CD14-positive monocyte (primary cell): ENCODE measurements around the gene SAMD4B. TPM values are rescaled to one million over a fixed set of nuclear protein-coding genes. Genes with fewer than 3 reads are reported as not detected.

Experiments
- DNase-seq, 3 donors: peaks; one replicate each; pipeline ENCODE4 v3.0.0-alpha.2; 2011 to 2022
- H2AFZ ChIP-seq: 2 replicates; pipeline ENCODE4 v1.6.0; 2012; ENCODE audit warnings: mild to moderate bottlenecking, low read depth, low read length, inconsistent platforms; ENCODE audit not compliant: insufficient read depth, poor library complexity, severe bottlenecking
- H3K27ac ChIP-seq, 2 donors: 1 replicate in 1 of 2; 2 replicates in 1 of 2; pipeline ENCODE4 v1.5.1; 2012 to 2013; ENCODE audit warnings: low read length in 2 of 2, control low read depth in 1 of 2, inconsistent platforms in 1 of 2, low read depth in 1 of 2, mild to moderate bottlenecking in 1 of 2
- H3K27me3 ChIP-seq, 2 donors: one replicate each; pipeline versions ENCODE4 v1.6.0 to v1.6.1; 2011 to 2013; ENCODE audit warnings: low read length in 2 of 2; ENCODE audit not compliant: control insufficient read depth in 2 of 2, insufficient read depth in 2 of 2
- H3K36me3 ChIP-seq, 2 donors: replicated peaks in 1 of 2; 1 replicate in 1 of 2; 2 replicates in 1 of 2; pipeline versions ENCODE4 v1.5.1 to v1.6.1; 2012 to 2013; ENCODE audit warnings: low read length in 2 of 2, control low read depth in 1 of 2, inconsistent platforms in 1 of 2, mild to moderate bottlenecking in 1 of 2; ENCODE audit not compliant: insufficient read depth in 2 of 2, control insufficient read depth in 1 of 2
- H3K4me1 ChIP-seq, 2 donors: 1 replicate in 1 of 2; 2 replicates in 1 of 2; pipeline versions ENCODE4 v1.5.1 to v1.6.1; 2012 to 2013; ENCODE audit warnings: low read length in 2 of 2, control low read depth in 1 of 2, inconsistent platforms in 1 of 2, mild to moderate bottlenecking in 1 of 2, moderate library complexity in 1 of 2; ENCODE audit not compliant: insufficient read depth in 2 of 2, control insufficient read depth in 1 of 2
- H3K4me2 ChIP-seq: replicated peaks from 2 replicates; pipeline ENCODE3; 2012; ENCODE audit warnings: low read length, moderate library complexity, mild to moderate bottlenecking; ENCODE audit not compliant: poor library complexity, severe bottlenecking; ENCODE audit errors: extremely low read depth
- H3K4me3 ChIP-seq, 3 experiments: fragments of 200-600 bp in 1 of 3; sonication (generic) in 1 of 3; replicated peaks in 1 of 3; 1 replicate in 2 of 3; 2 replicates in 1 of 3; pipeline ENCODE4 v1.5.1; 2011 to 2013; ENCODE audit warnings: low read length in 3 of 3, mild to moderate bottlenecking in 3 of 3, control low read depth in 2 of 3, low read depth in 2 of 3, inconsistent platforms in 1 of 3, moderate library complexity in 1 of 3
- H3K79me2 ChIP-seq: 2 replicates; pipeline ENCODE4 v1.6.0; 2012; ENCODE audit warnings: mild to moderate bottlenecking, control low read depth, inconsistent platforms, low read length, moderate library complexity; ENCODE audit not compliant: insufficient read depth
- H3K9ac ChIP-seq: 2 replicates; pipeline ENCODE4 v1.6.0; 2017; ENCODE audit warnings: low read length, mild to moderate bottlenecking; ENCODE audit not compliant: insufficient read depth, poor library complexity, severe bottlenecking
- H3K9me3 ChIP-seq, 2 donors: replicated peaks in 1 of 2; 1 replicate in 1 of 2; 2 replicates in 1 of 2; pipeline versions ENCODE4 v1.5.1 to v1.6.1; 2012 to 2013; ENCODE audit warnings: low read length in 2 of 2, control low read depth in 1 of 2; ENCODE audit not compliant: control insufficient read depth in 1 of 2, insufficient read depth in 1 of 2
- H4K20me1 ChIP-seq: 2 replicates; pipeline ENCODE4 v1.6.0; 2012; ENCODE audit warnings: mild to moderate bottlenecking, low read length, control low read depth, moderate library complexity; ENCODE audit not compliant: insufficient read depth
- H3K27ac Mint-ChIP-seq, 7 donors: one replicate each; pipeline ENCODE4 v1.8.0; 2020; ENCODE audit warnings: mild to moderate bottlenecking in 7 of 7, mixed read lengths in 7 of 7, moderate library complexity in 6 of 7, inconsistent platforms in 2 of 7
- H3K27me3 Mint-ChIP-seq, 3 donors: one replicate each; pipeline ENCODE4 v1.8.0; 2021 to 2022; ENCODE audit warnings: low read depth in 3 of 3, mild to moderate bottlenecking in 3 of 3, mixed read lengths in 3 of 3, moderate library complexity in 3 of 3, inconsistent platforms in 1 of 3
- H3K36me3 Mint-ChIP-seq, 2 donors: one replicate each; pipeline ENCODE4 v1.8.0; 2020; ENCODE audit warnings: mixed read lengths in 2 of 2, inconsistent platforms in 1 of 2, mild to moderate bottlenecking in 1 of 2
- H3K4me1 Mint-ChIP-seq: one replicate; pipeline ENCODE4 v1.8.0; 2020; ENCODE audit warnings: mild to moderate bottlenecking, mixed read lengths
- H3K4me3 Mint-ChIP-seq, 2 donors: one replicate each; pipeline ENCODE4 v1.8.0; 2020; ENCODE audit warnings: mild to moderate bottlenecking in 2 of 2, mixed read lengths in 2 of 2, moderate library complexity in 1 of 2
- H3K9me3 Mint-ChIP-seq, 7 donors: one replicate each; pipeline ENCODE4 v1.8.0; 2020 to 2022; ENCODE audit warnings: mixed read lengths in 7 of 7, mild to moderate bottlenecking in 6 of 7, moderate library complexity in 6 of 7, inconsistent platforms in 2 of 7
- CTCF ChIP-seq: fragments of 200-600 bp; IDR thresholded peaks from one replicate; pipeline ENCODE4 v1.8.0; 2022; ENCODE audit warnings: antibody characterized with exemption, mild to moderate bottlenecking
- WGBS: methylation state at CpG from one replicate; pipeline ENCODE4 v1.1.5; 2013; ENCODE audit warnings: missing lambda C conversion rate; ENCODE audit not compliant: insufficient coverage; 5-methylcytosine and 5-hydroxymethylcytosine counted together
- intact Hi-C, 2 donors: fragments of 100-400 bp; cut with micrococcal nuclease; formaldehyde crosslinking; loops; one replicate each; pipeline versions ENCODE4 v1.15.0 to v1.15.1; 2023
- polyA plus RNA-seq, 3 donors: library from polyadenylated mRNA; depleted of rRNA in 1 of 3; unstranded in 2 of 3; stranded (reverse) in 1 of 3; fragments of 300-500 nt in 2 of 3; fragments of >200 nt in 1 of 3; fragmentation: Illumina TruSeq in 2 of 3; gene quantifications; 1 replicate in 2 of 3; 2 replicates in 1 of 3; pipeline ENCODE4 v1.2.3, GENCODE V29; 2012 to 2021

SAMD4B gene
- polyA plus RNA-seq, 3 donors: 4.5 to 56.6 (median 5.6) TPM

GRCh38 chr19:39360599-39360998 lies 18.4 kb downstream of the SAMD4B start:
- no peaks in the 10 kb centered on the region for H4K20me1 ChIP-seq
- Mint-ChIP-seq H3K4me1 (no peaks in the 10 kb centered on the region), H3K36me3 (peaks cover 82 to 98% of the 10 kb centered on the region in 2 donors), H3K27ac (peak overlapping the region in 1 of 7 donors; percentile 38), H3K4me3 (no peak overlapping the region), H3K9me3 (no peaks in the 10 kb centered on the region), H3K27me3 (peaks cover 0 to 3% (median 0%) of the 10 kb centered on the region in 3 donors)
- intact Hi-C loops: no loop called here
- no peak overlapping the region for H3K4me2 ChIP-seq
- TF ChIP-seq CTCF: no peak
- H3K79me2 ChIP-seq: no peaks in the 10 kb centered on the region
- H3K36me3 ChIP-seq: peaks cover 76 to 94% of the 10 kb centered on the region in 2 donors
- no peaks in the 10 kb centered on the region for H3K27me3 ChIP-seq
- H3K27ac ChIP-seq: no peak overlapping the region
- H3K4me1 ChIP-seq: no peaks in the 10 kb centered on the region
- H2AFZ ChIP-seq: no peak overlapping the region
- no CpG with 5 or more reads among the region's 1 CpG for WGBS
- H3K4me3 ChIP-seq: no peak overlapping the region
- no peak for DNase-seq
- H3K9me3 ChIP-seq: no peaks in the 10 kb centered on the region
- no peak overlapping the region for H3K9ac ChIP-seq

GRCh38 chr19:39362682-39363657 lies 20.7 kb downstream of the SAMD4B start:
- no peaks in the 10 kb centered on the region for H3K9me3 Mint-ChIP-seq
- no peak overlapping the region for H3K4me3 Mint-ChIP-seq
- Histone ChIP-seq H3K4me2 (no peak overlapping the region), H4K20me1 (no peaks in the 10 kb centered on the region), H3K27ac (no peak overlapping the region), H2AFZ (no peak overlapping the region), H3K4me3 (no peak overlapping the region), H3K9me3 (no peaks in the 10 kb centered on the region), H3K36me3 (peaks cover 62 to 92% of the 10 kb centered on the region in 2 donors), H3K4me1 (no peaks in the 10 kb centered on the region), H3K27me3 (no peaks in the 10 kb centered on the region), H3K79me2 (no peaks in the 10 kb centered on the region), H3K9ac (no peak overlapping the region)
- H3K27me3 Mint-ChIP-seq: peaks cover 0 to 2% (median 0%) of the 10 kb centered on the region in 3 donors
- H3K4me1 Mint-ChIP-seq: no peaks in the 10 kb centered on the region
- peak overlapping the region in 4 of 7 donors; percentile 15 to 61 (median 38) for H3K27ac Mint-ChIP-seq
- H3K36me3 Mint-ChIP-seq: peaks cover 70 to 90% of the 10 kb centered on the region in 2 donors
- no peak for DNase-seq
- 94% methylated on average over 2 of the region's 6 CpGs for WGBS
- TF ChIP-seq CTCF: no peak
- intact Hi-C loops: no loop called here
